NT2/D1 (cell line): ENCODE data around the gene TMEM121B.
A peak's percentile ranks its signal among the peaks of the same experiment; 100 is the strongest.

Source experiments
- DNase-seq: peaks from one replicate; pipeline ENCODE4 v3.0.0-alpha.2; 2011; ENCODE audit warnings: low read depth, low spot score
- H3K27me3 ChIP-seq: 2 replicates; pipeline ENCODE4 v1.6.0; 2011; ENCODE audit warnings: mild to moderate bottlenecking; ENCODE audit not compliant: insufficient read length, insufficient read depth
- H3K36me3 ChIP-seq: 2 replicates; pipeline ENCODE4 v1.6.1; 2011; ENCODE audit warnings: mild to moderate bottlenecking, low read length, mixed read lengths; ENCODE audit not compliant: insufficient read depth, insufficient read length
- H3K4me1 ChIP-seq: 2 replicates; pipeline ENCODE4 v1.5.1; 2011; ENCODE audit not compliant: insufficient read depth, insufficient read length
- H3K4me3 ChIP-seq: 2 replicates; pipeline ENCODE4 v1.5.1; 2011; ENCODE audit warnings: low read depth; ENCODE audit not compliant: insufficient read length
- H3K9ac ChIP-seq: 2 replicates; pipeline ENCODE4 v1.6.0; 2011; ENCODE audit warnings: low read depth; ENCODE audit not compliant: insufficient read length
- H3K9me3 ChIP-seq: 2 replicates; pipeline ENCODE4 v1.5.1; 2011; ENCODE audit warnings: mild to moderate bottlenecking, low read length; ENCODE audit not compliant: insufficient read depth
- SUZ12 ChIP-seq: IDR thresholded peaks from 2 replicates; pipeline ENCODE4 v1.6.1; 2011; ENCODE audit not compliant: insufficient read length, insufficient read depth; ENCODE audit errors: extremely low read depth
- YY1 ChIP-seq: IDR thresholded peaks from 2 replicates; pipeline ENCODE4 v1.6.1; 2011; ENCODE audit not compliant: insufficient read length, insufficient read depth
- ZNF274 ChIP-seq: IDR thresholded peaks from 2 replicates; pipeline ENCODE4 v1.6.1; 2011; ENCODE audit warnings: mild to moderate bottlenecking, low read depth, low read length

TMEM121B gene

GRCh38 chr22:17121233-17122195, at the start of gene TMEM121B:
Gene TMEM121B (minus strand): TSS chr22:17121360. CDS start chr22:17121127, 233 bp downstream.
- H3K27me3 ChIP-seq = no peaks in the 10 kb centered on the region
- H3K9me3 ChIP-seq = no peaks in the 10 kb centered on the region
- peak within 1 kb of the TSS; percentile 53 for H3K4me3 ChIP-seq
- peaks cover 8% of the 10 kb centered on the region for H3K4me1 ChIP-seq
- peak within 1 kb of the TSS; percentile 84 for H3K9ac ChIP-seq
- H3K36me3 ChIP-seq = no peaks in the 10 kb centered on the region
- DNase-seq = peak; percentile 69
- TF ChIP-seq SUZ12 (no peak), ZNF274 (no peak), YY1 (no peak)

GRCh38 chr22:17167486-17167885, 46.3 kb upstream of the TMEM121B start:
- no peak overlapping the region for H3K4me3 ChIP-seq
- H3K9ac ChIP-seq = no peak overlapping the region
- H3K9me3 ChIP-seq = no peaks in the 10 kb centered on the region
- no peaks in the 10 kb centered on the region for H3K27me3 ChIP-seq
- H3K36me3 ChIP-seq = no peaks in the 10 kb centered on the region
- DNase-seq = no peak
- no peaks in the 10 kb centered on the region for H3K4me1 ChIP-seq
- no peak for TF ChIP-seq YY1
- no peak for TF ChIP-seq SUZ12
- no peak for TF ChIP-seq ZNF274

GRCh38 chr22:17164392-17165024, 43.3 kb upstream of the TMEM121B start:
- Histone ChIP-seq H3K4me1 (no peaks in the 10 kb centered on the region), H3K27me3 (no peaks in the 10 kb centered on the region), H3K4me3 (no peak overlapping the region), H3K9me3 (no peaks in the 10 kb centered on the region), H3K36me3 (no peaks in the 10 kb centered on the region), H3K9ac (no peak overlapping the region)
- TF ChIP-seq SUZ12 (no peak), YY1 (no peak)
- DNase-seq = no peak

- TF ChIP-seq ZNF274 = no peak
- TF ChIP-seq SUZ12 = no peak
- TF ChIP-seq YY1 = no peak
- no peak overlapping the region for H3K9ac ChIP-seq
- H3K4me1 ChIP-seq = no peaks in the 10 kb centered on the region
- no peak for DNase-seq
- no peaks in the 10 kb centered on the region for H3K27me3 ChIP-seq
- no peaks in the 10 kb centered on the region for H3K9me3 ChIP-seq
- H3K4me3 ChIP-seq = no peak overlapping the region
- H3K36me3 ChIP-seq = peaks cover 3% of the 10 kb centered on the region
Observed at GRCh38 chr22:17162731-17163130, 41.6 kb upstream of the TMEM121B start.

- DNase-seq = no peak
- Histone ChIP-seq H3K27me3 (no peaks in the 10 kb centered on the region), H3K4me1 (no peaks in the 10 kb centered on the region), H3K36me3 (peaks cover 9% of the 10 kb centered on the region), H3K9ac (no peak overlapping the region), H3K9me3 (no peaks in the 10 kb centered on the region), H3K4me3 (no peak overlapping the region)
- TF ChIP-seq YY1 (no peak), SUZ12 (no peak), ZNF274 (no peak)
Observed at GRCh38 chr22:17161991-17162390, 40.8 kb upstream of the TMEM121B start.

- Histone ChIP-seq H3K27me3 (no peaks in the 10 kb centered on the region), H3K36me3 (peaks cover 12% of the 10 kb centered on the region), H3K4me3 (peak overlapping the region; percentile 79), H3K4me1 (no peaks in the 10 kb centered on the region), H3K9me3 (no peaks in the 10 kb centered on the region), H3K9ac (peak overlapping the region; percentile 93)
- no peak for DNase-seq
- TF ChIP-seq YY1 (no peak), SUZ12 (no peak), ZNF274 (no peak)
Observed at GRCh38 chr22:17159504-17159951, 38.4 kb upstream of the TMEM121B start.
